ENCODE measurements around the gene CHN2. TPM values are rescaled to one million over a fixed set of nuclear protein-coding genes. Genes with fewer than 3 reads are reported as not detected.

Gene CHN2
- total RNA-seq, 1 donor from 2014 or later, result 14.2 TPM

DNA sequence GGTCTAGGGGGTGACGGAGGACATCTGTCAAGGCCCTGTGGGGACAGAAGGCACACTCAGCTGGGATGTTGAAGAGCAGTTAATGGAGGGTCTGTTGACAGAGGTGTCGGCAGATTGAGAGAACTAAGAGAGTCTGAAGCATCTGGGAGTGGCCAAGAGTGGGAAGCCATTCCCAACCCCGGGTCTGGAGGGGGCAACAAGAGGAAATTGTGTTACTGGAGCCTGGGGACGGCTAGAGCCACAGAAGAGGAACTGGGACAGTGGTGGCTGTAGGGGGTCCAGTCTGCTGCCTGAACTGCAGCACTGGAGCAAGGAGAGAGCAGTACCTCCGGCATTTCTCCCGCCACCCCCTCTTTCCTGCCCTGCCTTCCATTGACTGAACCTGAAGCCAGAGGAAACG, 136.6 kb downstream of the CHN2 start:
- Histone ChIP-seq H3K4me1 (peaks cover 19% of the 10 kb centered on the region), H3K27me3 (ENCODE audit: low read depth) (no peaks in the 10 kb centered on the region), H3K36me3 (no peaks in the 10 kb centered on the region), H3K4me3 (no peak overlapping the region), H3K27ac (no peak overlapping the region), H3K9me3 (no peaks in the 10 kb centered on the region)
- intact Hi-C loops (cut with DNase I), result no loop called here
- ATAC-seq (no peak), DNase-seq (no peak)
- TF ChIP-seq, protein P1, sequence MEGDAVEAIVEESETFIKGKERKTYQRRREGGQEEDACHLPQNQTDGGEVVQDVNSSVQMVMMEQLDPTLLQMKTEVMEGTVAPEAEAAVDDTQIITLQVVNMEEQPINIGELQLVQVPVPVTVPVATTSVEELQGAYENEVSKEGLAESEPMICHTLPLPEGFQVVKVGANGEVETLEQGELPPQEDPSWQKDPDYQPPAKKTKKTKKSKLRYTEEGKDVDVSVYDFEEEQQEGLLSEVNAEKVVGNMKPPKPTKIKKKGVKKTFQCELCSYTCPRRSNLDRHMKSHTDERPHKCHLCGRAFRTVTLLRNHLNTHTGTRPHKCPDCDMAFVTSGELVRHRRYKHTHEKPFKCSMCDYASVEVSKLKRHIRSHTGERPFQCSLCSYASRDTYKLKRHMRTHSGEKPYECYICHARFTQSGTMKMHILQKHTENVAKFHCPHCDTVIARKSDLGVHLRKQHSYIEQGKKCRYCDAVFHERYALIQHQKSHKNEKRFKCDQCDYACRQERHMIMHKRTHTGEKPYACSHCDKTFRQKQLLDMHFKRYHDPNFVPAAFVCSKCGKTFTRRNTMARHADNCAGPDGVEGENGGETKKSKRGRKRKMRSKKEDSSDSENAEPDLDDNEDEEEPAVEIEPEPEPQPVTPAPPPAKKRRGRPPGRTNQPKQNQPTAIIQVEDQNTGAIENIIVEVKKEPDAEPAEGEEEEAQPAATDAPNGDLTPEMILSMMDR (IDR thresholded peaks at IDR 0.05), result no peak

DNA sequence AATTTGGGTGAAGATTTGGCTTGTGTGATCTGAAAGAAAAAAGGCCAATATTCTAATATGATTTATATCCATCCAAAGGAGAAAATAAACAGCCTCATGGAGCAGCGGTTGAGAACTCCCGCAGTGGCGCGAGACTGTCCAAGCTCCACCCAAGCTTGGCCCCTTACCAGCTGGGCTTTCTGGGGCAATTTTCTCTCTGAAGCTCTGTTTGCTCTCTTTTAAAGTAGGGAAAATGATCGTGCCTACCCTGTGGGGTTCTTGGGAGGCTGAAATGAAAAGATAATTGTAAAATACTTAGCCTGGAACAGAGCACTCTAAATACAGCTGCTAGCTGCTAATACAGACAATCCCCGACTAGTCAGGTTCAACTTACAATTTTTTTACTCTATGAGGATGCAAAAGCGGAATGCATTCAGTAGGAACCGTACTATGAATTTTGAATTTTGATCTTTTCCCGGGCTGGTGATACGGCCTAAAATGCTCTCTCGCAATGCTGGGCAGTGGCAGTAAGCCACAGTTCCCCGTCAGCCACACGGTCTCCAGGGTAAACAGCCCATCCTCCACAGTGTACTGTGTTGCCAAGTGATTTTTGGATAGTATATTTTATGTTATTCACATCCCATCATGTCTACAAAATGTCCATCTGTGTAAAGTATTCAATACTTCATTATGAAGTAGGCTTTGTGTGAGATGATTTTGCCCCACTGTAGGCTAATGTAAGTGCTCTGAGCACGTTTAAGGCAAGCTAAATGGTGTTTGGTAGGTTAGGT, 137.7 kb downstream of the CHN2 start:
- Histone ChIP-seq H3K27me3 (ENCODE audit: low read depth) (no peaks in the 10 kb centered on the region), H3K4me1 (peaks cover 25% of the 10 kb centered on the region), H3K36me3 (no peaks in the 10 kb centered on the region), H3K27ac (no peak overlapping the region), H3K4me3 (no peak overlapping the region), H3K9me3 (no peaks in the 10 kb centered on the region)
- intact Hi-C loops (cut with DNase I), result no loop called here
- peak in 1 of 2 donors; percentile 25 for ATAC-seq
- no peak for DNase-seq
- TF ChIP-seq, protein P1 (IDR thresholded peaks at IDR 0.05), result no peak

DNA sequence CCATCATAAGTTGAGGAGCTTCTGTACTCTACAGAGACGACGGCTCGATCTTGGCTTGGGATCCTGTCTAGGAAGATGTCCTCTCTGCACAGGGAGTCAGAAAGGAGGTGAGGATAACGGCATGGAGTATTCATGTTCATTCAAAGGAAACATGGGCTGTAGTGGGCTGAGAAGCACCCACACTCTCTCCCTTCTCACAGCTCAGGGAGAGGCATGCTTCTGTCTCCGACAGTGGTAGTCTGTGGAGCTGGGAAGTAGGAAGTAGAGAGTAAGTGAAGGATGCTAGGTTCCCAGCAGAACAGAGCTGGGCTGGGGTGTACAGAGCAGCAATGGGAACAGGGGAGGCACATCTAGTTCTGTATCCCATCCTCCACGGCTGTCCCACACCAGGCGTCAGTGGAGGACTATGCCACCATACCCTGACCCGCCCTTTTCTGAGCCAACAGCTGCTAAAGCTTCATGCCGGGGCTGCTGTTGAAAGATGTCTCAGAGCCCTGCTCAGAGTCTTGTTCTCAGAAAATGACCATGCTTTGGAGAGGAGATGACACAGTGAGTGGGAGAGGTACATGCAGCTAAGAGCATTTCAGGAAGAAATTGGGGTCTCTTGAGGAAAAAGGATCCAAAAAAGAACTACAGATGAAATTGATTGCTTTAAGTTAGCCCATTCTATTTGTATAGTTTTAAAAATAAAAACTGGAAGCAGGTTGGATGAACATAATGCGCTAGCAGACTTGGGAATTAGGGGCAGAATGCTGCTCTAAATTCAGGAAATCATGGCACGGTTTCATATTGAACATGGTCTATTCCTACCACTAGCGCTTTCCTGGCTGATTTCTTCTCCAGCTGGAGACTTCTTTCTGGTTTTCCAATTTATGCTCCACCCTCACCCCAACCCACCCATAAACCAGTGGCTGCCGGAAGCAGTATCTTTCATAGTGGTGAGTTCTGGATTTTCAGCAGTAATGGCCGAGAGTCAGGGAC, 138.6 kb downstream of the CHN2 start:
- Histone ChIP-seq H3K27me3 (ENCODE audit: low read depth) (no peaks in the 10 kb centered on the region), H3K4me1 (peaks cover 30% of the 10 kb centered on the region), H3K4me3 (no peak overlapping the region), H3K27ac (no peak overlapping the region), H3K9me3 (no peaks in the 10 kb centered on the region), H3K36me3 (no peaks in the 10 kb centered on the region)
- no peak for DNase-seq
- TF ChIP-seq, protein P1 (IDR thresholded peaks at IDR 0.05), result no peak
- peak in 1 of 2 donors; percentile 27 for ATAC-seq
- intact Hi-C loops (cut with DNase I), result no loop called here

DNA sequence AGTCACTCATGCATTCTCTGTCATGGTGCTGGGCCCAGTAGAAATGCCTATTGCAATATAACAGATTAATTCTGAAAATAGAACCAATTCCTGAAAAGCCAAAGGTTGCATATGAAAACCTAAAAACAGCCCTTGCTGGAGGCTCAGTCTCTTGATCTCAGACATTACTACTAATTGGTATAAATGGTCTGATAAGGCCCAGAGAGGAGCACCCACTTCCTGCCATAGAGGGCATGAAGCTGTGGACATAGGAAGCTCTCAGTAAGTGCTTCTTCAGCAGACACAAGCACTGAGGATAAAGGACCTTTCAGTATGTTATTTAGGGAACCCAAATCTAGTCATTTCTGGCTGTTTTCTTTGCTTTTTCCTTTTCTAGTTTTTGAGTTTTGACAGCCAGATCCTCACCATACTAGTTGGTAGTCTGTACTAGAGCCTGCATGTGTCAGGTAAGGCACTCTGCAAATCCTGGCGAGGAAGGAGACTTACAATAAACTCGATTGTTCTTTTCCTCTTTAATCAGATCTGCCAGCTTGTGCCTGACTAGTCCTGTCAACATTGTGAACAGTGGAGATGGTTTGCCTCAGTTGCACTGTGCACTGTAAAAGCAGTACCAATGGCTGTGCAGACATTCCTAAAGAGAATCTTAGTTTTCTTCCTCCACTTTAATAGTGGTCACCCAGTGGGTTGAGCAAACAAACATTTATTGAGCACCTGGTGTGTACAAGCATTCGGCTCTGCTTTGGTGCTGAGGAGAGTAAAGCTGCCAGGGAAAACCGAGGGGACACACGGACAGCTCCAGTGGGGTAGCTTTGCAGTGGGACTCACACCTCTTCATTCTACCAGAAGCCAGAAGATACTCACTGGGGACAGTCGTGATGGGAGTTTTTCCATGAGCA, 140.9 kb downstream of the CHN2 start:
- Histone ChIP-seq H3K27ac (no peak overlapping the region), H3K9me3 (no peaks in the 10 kb centered on the region), H3K4me1 (peaks cover 15% of the 10 kb centered on the region), H3K4me3 (no peak overlapping the region), H3K36me3 (no peaks in the 10 kb centered on the region), H3K27me3 (ENCODE audit: low read depth) (no peaks in the 10 kb centered on the region)
- DNase-seq, result no peak
- intact Hi-C loops (cut with DNase I), result no loop called here
- TF ChIP-seq, protein P1 (IDR thresholded peaks at IDR 0.05), result no peak
- no peak for ATAC-seq
